ENCODE results near the gene RHOV.
A peak's percentile ranks its signal among the peaks of the same experiment; 100 is the strongest.

The RHOV gene

GRCh38 chr15:40904552-40905201 is 30.6 kb upstream of the RHOV start:
- DNase-seq (ENCODE audit: low read depth) = no peak

- DNase-seq (ENCODE audit: low read depth) = no peak
These were observed 28.8 kb upstream of the RHOV start for GRCh38 chr15:40902605-40903561.

- DNase-seq (ENCODE audit: low read depth) = no peak
These were observed 27.0 kb upstream of the RHOV start for GRCh38 chr15:40901053-40901443.

GRCh38 chr15:40900256-40901052 is 26.4 kb upstream of the RHOV start:
- no peak for DNase-seq (ENCODE audit: low read depth)

- no peak for DNase-seq (ENCODE audit: low read depth)
These were observed 25.6 kb upstream of the RHOV start for GRCh38 chr15:40899536-40900207.

GRCh38 chr15:40894681-40895448 is 20.8 kb upstream of the RHOV start:
- DNase-seq (ENCODE audit: low read depth) = peak; percentile 32

GRCh38 chr15:40893733-40894680 is 20.0 kb upstream of the RHOV start, which contains the start of gene VPS18:
TSS of gene VPS18 (plus strand) at chr15:40894450. CDS start at chr15:40894769, 319 bp downstream.
- peak; percentile 97 for DNase-seq (ENCODE audit: low read depth)

- DNase-seq (ENCODE audit: low read depth) = no peak
These were observed 19.1 kb upstream of the RHOV start for GRCh38 chr15:40893019-40893670.

- DNase-seq (ENCODE audit: low read depth) = no peak
These were observed 18.5 kb upstream of the RHOV start for GRCh38 chr15:40892447-40893012.

GRCh38 chr15:40891810-40892446 is 17.9 kb upstream of the RHOV start:
- no peak for DNase-seq (ENCODE audit: low read depth)

GRCh38 chr15:40891138-40891537 is 17.1 kb upstream of the RHOV start:
- no peak for DNase-seq (ENCODE audit: low read depth)

- no peak for DNase-seq (ENCODE audit: low read depth)
These were observed 15.1 kb upstream of the RHOV start for GRCh38 chr15:40889112-40889511.

GRCh38 chr15:40886586-40886985 is 12.6 kb upstream of the RHOV start:
- DNase-seq (ENCODE audit: low read depth) = no peak

GRCh38 chr15:40881351-40881750 is 7.3 kb upstream of the RHOV start:
- no peak for DNase-seq (ENCODE audit: low read depth)

- DNase-seq (ENCODE audit: low read depth) = no peak
These were observed 5.6 kb upstream of the RHOV start for GRCh38 chr15:40879609-40880008.

- no peak for DNase-seq (ENCODE audit: low read depth)
These were observed 4.8 kb upstream of the RHOV start for GRCh38 chr15:40878785-40879184.

GRCh38 chr15:40877694-40878093 is 3.7 kb upstream of the RHOV start:
- DNase-seq (ENCODE audit: low read depth) = no peak

GRCh38 chr15:40875991-40876730 is 2.1 kb upstream of the RHOV start:
- DNase-seq (ENCODE audit: low read depth) = no peak
